Measurements from ENCODE around the gene ALG3.

Gene ALG3

DNA sequence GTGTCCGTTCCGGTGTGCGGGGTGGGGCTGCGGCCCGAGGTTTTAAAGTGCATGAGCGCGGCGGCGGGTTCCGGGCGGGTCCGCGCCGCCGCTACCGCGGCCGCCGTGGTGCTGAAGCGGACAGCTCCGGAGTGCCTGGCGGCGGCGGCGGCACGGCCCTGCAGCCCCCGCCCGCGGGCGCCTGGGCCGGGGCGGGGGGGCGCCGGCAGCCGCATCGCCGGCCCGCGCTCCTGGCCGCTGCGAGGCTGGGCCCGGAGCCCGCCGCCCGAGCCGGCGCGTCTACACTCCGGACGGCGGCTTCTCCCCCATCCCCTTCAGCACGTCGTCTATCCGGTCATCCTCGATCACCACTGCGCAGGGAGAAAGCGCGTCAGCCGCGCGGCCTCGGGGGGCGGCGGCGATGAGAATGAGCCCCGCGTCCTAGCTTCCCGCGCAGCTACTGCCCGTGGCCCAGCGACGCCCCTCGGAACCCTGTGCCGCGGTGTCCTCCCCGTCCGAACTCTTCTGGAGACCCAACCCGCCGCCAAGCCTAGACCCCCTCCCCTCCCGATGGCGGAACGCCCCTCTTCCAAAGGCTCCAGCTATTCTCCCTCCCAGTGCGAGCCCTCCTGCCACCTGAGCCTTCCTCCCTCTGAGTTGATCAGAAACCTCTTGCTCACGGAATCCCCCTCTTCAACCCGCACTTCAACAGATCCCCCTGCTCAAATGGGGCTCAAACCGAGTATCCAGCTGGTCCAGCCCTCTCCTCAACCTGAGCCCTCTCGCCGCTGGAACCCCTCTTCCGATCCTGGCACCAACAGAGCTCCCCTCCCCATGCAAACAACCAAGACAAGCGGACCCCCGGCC lies 11.3 kb upstream of the ALG3 start:
- DNase-seq (ENCODE audit: low read depth in 3 of 3): no peak

GRCh38 chr3:184259396-184259877 lies 10.7 kb upstream of the ALG3 start:
- DNase-seq (ENCODE audit: low read depth in 3 of 3): no peak

DNA sequence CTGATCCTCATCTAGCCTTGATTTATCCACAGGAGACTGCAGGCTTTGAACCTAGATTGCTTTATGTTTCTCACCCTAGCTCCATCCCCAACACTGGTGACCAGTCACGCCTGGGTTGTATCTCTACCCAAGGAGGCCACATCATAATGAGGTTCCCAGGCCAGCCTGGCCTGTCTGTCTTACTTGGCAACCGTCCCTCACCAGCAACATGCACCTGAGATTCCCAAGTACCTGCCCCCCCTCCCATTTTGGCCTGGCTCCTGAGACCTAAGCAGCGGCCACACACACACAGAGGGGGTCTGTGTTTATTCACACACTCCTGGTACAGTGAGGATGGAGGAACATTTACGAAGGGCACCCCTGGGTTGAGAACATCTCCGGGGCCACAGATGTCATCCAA lies 10.2 kb upstream of the ALG3 start:
- DNase-seq (ENCODE audit: low read depth in 3 of 3): no peak

DNA sequence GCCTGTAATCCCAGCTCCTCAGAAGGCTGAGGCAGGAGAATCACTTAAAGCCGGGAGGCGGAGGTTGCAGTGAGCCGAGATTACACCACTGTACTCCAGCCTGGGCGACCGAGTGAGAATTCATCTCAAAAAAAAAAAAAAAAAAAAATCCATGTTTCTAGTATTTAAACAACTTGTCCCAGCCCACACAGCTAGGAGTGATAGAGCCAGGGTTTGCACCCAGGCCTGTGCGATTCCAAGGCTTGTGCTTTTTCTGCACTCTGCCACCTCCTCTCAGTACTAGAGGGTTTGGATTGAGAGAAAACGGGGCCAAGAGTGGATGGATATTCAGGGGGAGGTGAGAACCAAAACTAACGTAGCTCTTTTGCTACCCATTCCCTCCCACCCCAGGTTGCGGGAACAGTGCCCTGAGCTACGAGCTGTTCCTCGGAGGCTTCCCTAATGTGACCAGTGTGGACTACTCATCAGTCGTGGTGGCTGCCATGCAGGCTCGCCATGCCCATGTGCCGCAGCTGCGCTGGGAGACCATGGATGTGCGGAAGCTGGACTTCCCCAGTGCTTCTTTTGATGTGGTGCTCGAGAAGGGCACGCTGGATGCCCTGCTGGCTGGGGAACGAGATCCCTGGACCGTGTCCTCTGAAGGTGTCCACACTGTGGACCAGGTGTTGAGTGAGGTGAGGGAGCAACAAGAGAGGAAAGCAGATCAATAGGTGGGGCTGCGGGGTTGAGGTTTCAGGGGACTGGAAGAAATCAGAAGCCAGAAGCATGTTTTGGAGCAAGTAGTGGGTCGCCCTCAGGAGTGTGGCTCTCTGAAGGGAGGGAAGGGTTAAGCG lies 8.5 kb upstream of the ALG3 start:
- DNase-seq (ENCODE audit: low read depth in 3 of 3): no peak

DNA sequence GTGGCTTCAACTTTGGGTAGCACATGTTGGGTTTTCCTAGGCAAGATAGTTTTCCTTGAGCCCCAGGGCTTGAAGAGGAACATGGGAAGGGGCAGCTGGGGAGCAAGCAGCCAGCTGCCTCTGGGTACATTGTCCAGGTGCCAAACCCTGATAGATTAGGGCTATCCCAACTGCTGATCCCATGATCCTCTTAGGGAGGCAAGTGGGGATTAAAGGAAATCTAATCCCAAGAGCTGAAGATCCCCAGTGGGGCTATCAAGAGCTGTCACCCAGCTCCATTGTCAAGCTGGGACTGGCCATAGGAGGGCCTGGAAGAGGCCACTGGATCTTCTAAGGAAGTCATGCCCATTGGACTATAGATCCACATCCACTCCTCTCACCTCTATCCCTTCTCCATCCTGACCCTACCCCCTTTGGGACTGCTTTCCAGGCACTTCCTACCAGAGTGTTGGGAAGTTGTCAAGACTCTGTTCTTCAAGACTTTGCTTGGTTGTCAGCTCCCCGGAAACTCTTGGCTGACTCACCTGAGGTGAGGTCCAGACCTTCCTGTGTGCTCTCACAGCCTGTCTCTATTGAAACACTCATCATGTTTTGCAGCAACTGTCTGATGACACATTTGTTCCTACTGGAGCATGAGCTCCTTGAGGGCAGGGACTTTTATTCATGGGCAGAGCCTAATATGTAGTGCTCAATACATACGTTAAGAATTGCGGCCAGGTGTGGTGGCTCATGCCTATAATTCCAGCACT lies 6.7 kb upstream of the ALG3 start:
- no peak for DNase-seq (ENCODE audit: low read depth in 3 of 3)

- peak; percentile 79 to 81 (median 80) for DNase-seq (ENCODE audit: low read depth in 3 of 3)
These were observed 1.5 kb upstream of the ALG3 start for GRCh38 chr3:184250167-184250828.

GRCh38 chr3:184249412-184250166 lies 827 bp upstream of the ALG3 start, which contains the start of gene EEF1AKMT4:
TSS of gene EEF1AKMT4 (plus strand) at chr3:184249672. CDS start at chr3:184249695, 23 bp downstream.
- peak; percentile 89 to 91 (median 91) for DNase-seq (ENCODE audit: low read depth in 3 of 3)

GRCh38 chr3:184242297-184242685 lies 6.5 kb downstream of the ALG3 start:
- DNase-seq (ENCODE audit: low read depth in 3 of 3): no peak

- DNase-seq (ENCODE audit: low read depth in 3 of 3): no peak
These were observed 7.1 kb downstream of the ALG3 start for GRCh38 chr3:184241447-184242296.

- DNase-seq (ENCODE audit: low read depth in 3 of 3): no peak
These were observed 7.7 kb downstream of the ALG3 start for GRCh38 chr3:184241141-184241446.

DNA sequence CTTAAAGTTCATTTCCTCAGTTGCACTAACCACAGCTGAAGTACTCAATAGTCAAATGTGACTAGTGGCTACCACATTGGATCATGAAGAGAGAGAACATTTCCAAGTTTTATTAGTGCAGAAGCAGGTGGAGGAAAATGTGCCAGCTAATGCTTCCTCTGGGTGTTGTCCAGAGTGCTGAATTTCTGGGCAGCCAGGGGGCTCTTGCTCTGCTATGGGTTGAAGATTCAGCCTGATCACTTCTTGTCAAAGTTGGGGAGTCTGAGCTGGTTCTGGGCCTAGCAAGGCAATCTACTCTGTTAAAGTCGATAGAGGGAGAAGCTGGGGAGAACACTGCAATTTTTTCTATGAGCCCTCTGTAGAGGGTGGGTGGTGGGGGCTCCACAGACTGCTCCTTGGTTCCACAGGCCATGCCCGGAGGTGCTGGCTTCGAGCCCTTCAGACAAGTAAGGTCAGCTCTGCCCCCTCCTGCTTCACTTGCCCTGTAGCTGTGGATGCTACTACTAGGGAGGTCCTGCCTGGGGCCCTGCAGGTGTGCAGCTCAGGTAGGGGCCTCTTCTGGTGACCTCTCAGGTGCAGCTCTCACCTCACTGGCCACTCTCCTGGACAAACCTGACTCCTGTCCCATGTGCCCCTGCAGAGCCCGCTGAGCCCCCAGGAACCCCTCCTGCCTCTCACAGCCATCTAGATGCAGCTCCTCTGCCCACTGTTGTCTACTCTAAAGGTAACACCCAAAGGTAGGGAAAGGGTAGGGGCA lies 8.2 kb downstream of the ALG3 start:
- no peak for DNase-seq (ENCODE audit: low read depth in 3 of 3)

GRCh38 chr3:184239708-184240107 lies 9.1 kb downstream of the ALG3 start:
- no peak for DNase-seq (ENCODE audit: low read depth in 3 of 3)

DNA sequence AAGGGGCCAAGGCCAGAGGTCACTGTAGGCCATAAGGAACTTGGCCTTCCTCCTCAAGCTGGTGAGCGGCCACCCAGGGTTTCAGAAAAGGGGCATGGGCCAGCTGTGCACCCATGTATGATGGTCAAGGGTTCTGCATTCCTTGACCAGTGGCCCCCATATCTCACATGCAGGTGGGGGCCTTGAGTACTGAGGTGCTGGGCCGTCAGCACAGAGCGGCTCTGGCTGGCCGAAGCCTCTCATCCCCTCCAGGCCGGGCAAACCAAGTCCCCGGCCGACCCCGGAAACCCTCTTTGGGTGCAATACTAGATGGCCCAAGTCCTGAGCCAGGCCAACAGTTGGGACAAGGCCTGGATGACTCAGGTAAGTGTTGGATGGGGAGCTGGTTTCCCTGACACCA lies 9.5 kb downstream of the ALG3 start:
- DNase-seq (ENCODE audit: low read depth in 3 of 3): no peak

DNA sequence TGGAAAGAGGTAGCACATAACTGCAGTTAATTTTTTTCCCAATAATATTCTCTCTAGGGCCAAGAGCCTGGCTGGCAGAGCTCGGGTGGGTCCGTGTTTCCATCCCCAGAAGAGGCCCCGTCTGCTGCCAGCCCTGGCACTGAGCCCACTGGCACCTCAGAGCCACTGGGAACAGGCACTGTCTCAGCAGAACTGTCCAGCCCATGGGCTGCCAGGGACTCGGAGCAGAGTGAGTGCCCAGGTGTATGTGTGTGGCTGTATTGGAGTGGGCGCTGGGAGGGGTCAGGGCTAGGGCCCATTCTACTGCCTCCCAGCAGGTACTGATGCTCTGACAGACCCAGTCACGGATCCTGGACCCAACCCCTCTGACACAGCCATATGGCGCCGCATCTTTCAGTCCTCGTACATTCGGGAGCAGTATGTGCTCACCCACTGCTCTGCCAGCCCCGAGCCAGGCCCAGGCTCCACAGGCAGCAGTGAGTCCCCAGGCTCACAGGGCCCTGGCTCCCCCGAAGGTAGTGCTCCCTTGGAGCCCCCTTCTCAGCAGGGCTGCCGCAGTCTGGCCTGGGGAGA lies 10.4 kb downstream of the ALG3 start:
- no peak for DNase-seq (ENCODE audit: low read depth in 3 of 3)

GRCh38 chr3:184237807-184238206 lies 11.0 kb downstream of the ALG3 start:
- DNase-seq (ENCODE audit: low read depth in 3 of 3): no peak

- no peak for DNase-seq (ENCODE audit: low read depth in 3 of 3)
These were observed 11.6 kb downstream of the ALG3 start for GRCh38 chr3:184237211-184237610.

- no peak for DNase-seq (ENCODE audit: low read depth in 3 of 3)
These were observed 12.1 kb downstream of the ALG3 start for GRCh38 chr3:184236636-184237035.

DNA sequence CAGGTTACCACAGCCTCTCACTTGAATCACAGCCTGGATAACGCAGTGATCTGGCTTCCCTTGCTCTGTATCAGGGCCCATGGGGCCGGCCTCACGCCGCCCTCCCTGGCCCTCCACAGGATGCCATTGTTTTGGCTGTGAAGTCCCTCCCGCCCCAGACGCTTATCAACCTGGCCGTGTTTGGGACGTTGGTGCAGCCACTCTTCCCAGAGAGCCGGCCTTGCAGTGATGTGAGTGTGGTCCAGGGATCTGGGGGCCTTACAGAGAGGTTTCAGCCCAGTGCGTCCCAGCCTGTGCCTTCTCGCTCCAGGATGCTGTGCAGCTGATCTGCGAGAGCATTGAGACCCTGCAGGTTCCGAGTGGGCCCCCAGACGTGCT lies 12.7 kb downstream of the ALG3 start:
- no peak for DNase-seq (ENCODE audit: low read depth in 3 of 3)
